GM23248 (cell line): ENCODE data around the gene SUGCT.

Experiments
- EZH2 ChIP-seq: fragments of 200-600 bp; sonication (generic); IDR thresholded peaks from 2 replicates; pipeline ENCODE4 v1.6.1; 2018; ENCODE audit warnings: antibody characterized with exemption, mild to moderate bottlenecking; ENCODE audit not compliant: insufficient read depth, poor library complexity, severe bottlenecking
- EZH2phosphoT487 ChIP-seq: fragments of 200-600 bp; sonication (generic); IDR thresholded peaks from 2 replicates; pipeline ENCODE4 v1.6.1; 2018; ENCODE audit warnings: antibody characterized with exemption, moderate library complexity, mild to moderate bottlenecking, low read depth; ENCODE audit not compliant: insufficient read depth

- TF ChIP-seq EZH2 (no peak), EZH2phosphoT487 (no peak)
Observed at GRCh38 chr7:40310258-40310657, 175.5 kb downstream of the SUGCT start.
